ENCODE data around the gene C6orf47.

- TF ChIP-seq ZNF274 (IDR thresholded peaks at IDR 0.05; ENCODE audit: low read depth, low read length) = no peak
- no peak for TF ChIP-seq YY1 (IDR thresholded peaks at IDR 0.05; ENCODE audit: insufficient read depth, insufficient read length)
- TF ChIP-seq SUZ12 (IDR thresholded peaks at IDR 0.05; ENCODE audit: extremely low read depth, insufficient read depth, insufficient read length) = no peak
Observed at GRCh38 chr6:31676904-31677303, 16.3 kb upstream of the C6orf47 start.

Measured in NT2/D1 (cell line).